ENCODE measurements around the gene TLL2. TPM values are rescaled to one million over a fixed set of nuclear protein-coding genes. Genes with fewer than 3 reads are reported as not detected.
A peak's percentile ranks its signal among the peaks of the same experiment; 100 is the strongest.

The TLL2 gene
- total RNA-seq, 4 donors from 2014 or later = 0.20 to 1.1 (median 0.66) TPM

GRCh38 chr10:96341219-96342182, 172.2 kb downstream of the TLL2 start:
- no peaks in the 10 kb centered on the region for H3K4me1 ChIP-seq
- WGBS, 2 donors = 66 to 73% methylated on average over 5 of the region's 5 CpGs
- H3K36me3 ChIP-seq = no peaks in the 10 kb centered on the region
- TF ChIP-seq POLR2A (IDR thresholded peaks at IDR 0.05) (no peak), EP300 (IDR thresholded peaks at IDR 0.05) (no peak), CTCF (IDR thresholded peaks at IDR 0.05) (no peak)
- peaks cover 0 to 11% (median 0%) of the 10 kb centered on the region in 4 donors for H3K9me3 ChIP-seq
- no peaks in the 10 kb centered on the region for H3K27me3 ChIP-seq
- no peak overlapping the region for H3K4me3 ChIP-seq
- no peak for DNase-seq (ENCODE audit: low spot score in 2 of 2)
- no peak overlapping the region for H3K27ac ChIP-seq

GRCh38 chr10:96339956-96340904, 173.5 kb downstream of the TLL2 start:
- 40 to 42% methylated on average over 7 of the region's 7 CpGs for WGBS, 2 donors
- H3K27ac ChIP-seq = no peak overlapping the region
- DNase-seq (ENCODE audit: low spot score in 2 of 2) = peak in 1 of 2 donors; percentile 9
- H3K36me3 ChIP-seq = no peaks in the 10 kb centered on the region
- no peak overlapping the region for H3K4me3 ChIP-seq
- no peaks in the 10 kb centered on the region for H3K9me3 ChIP-seq
- no peaks in the 10 kb centered on the region for H3K4me1 ChIP-seq
- TF ChIP-seq EP300 (IDR thresholded peaks at IDR 0.05) = no peak
- TF ChIP-seq CTCF (IDR thresholded peaks at IDR 0.05) = peak in 4 of 5 experiments; percentile 13 to 45 (median 30)
- H3K27me3 ChIP-seq = no peaks in the 10 kb centered on the region

- Histone ChIP-seq H3K36me3 (no peaks in the 10 kb centered on the region), H3K27ac (no peak overlapping the region), H3K27me3 (no peaks in the 10 kb centered on the region), H3K4me3 (no peak overlapping the region), H3K9me3 (no peaks in the 10 kb centered on the region), H3K4me1 (no peaks in the 10 kb centered on the region)
- 93 to 96% methylated on average over 4 of the region's 4 CpGs for WGBS, 2 donors
- no peak for DNase-seq (ENCODE audit: low spot score in 2 of 2)
- TF ChIP-seq EP300 (IDR thresholded peaks at IDR 0.05) (no peak), CTCF (IDR thresholded peaks at IDR 0.05) (no peak), POLR2A (IDR thresholded peaks at IDR 0.05) (no peak)
These were observed 174.3 kb downstream of the TLL2 start for GRCh38 chr10:96339383-96339782.

GRCh38 chr10:96338279-96338925, 175.3 kb downstream of the TLL2 start:
- WGBS, 2 donors = 18 to 24% methylated on average over 5 of the region's 5 CpGs
- no peak for DNase-seq (ENCODE audit: low spot score in 2 of 2)

GRCh38 chr10:96337106-96337505, 176.6 kb downstream of the TLL2 start:
- 78 to 91% methylated on average over 2 of the region's 2 CpGs for WGBS, 2 donors

More at GRCh38 chr10:96338279-96338925, 175.3 kb downstream of the TLL2 start:
- no peak overlapping the region for H3K27ac ChIP-seq
- no peaks in the 10 kb centered on the region for H3K9me3 ChIP-seq
- no peaks in the 10 kb centered on the region for H3K27me3 ChIP-seq
- no peaks in the 10 kb centered on the region for H3K36me3 ChIP-seq
- no peaks in the 10 kb centered on the region for H3K4me1 ChIP-seq
- H3K4me3 ChIP-seq = no peak overlapping the region
- no peak for TF ChIP-seq POLR2A (IDR thresholded peaks at IDR 0.05)

More at GRCh38 chr10:96337106-96337505, 176.6 kb downstream of the TLL2 start:
- Histone ChIP-seq H3K9me3 (no peaks in the 10 kb centered on the region), H3K27ac (no peak overlapping the region), H3K27me3 (no peaks in the 10 kb centered on the region), H3K4me3 (no peak overlapping the region), H3K4me1 (no peaks in the 10 kb centered on the region), H3K36me3 (no peaks in the 10 kb centered on the region)
- TF ChIP-seq EP300 (IDR thresholded peaks at IDR 0.05) (no peak), CTCF (IDR thresholded peaks at IDR 0.05) (no peak)
- DNase-seq (ENCODE audit: low spot score in 2 of 2) = no peak

All from tibial nerve (tissue), 4 donors.